H1 (cell line): ENCODE results near the gene SKP1. TPM values are rescaled to one million over a fixed set of nuclear protein-coding genes. Genes with fewer than 3 reads are reported as not detected.

Experiments used
- BRCA1 ChIP-seq: IDR thresholded peaks from 2 replicates; pipeline ENCODE4 v1.6.1; 2012; ENCODE audit warnings: low read depth, low read length, improper control_type of control experiment
- CEBPB ChIP-seq: IDR thresholded peaks from 2 replicates; pipeline ENCODE4 v1.6.1; 2012; ENCODE audit warnings: low read depth, low read length
- CREB1 ChIP-seq: IDR thresholded peaks from 2 replicates; pipeline ENCODE4 v1.6.1; 2012; ENCODE audit warnings: inconsistent platforms
- PHF8 ChIP-seq: fragments of 200-600 bp; sonication (generic); conservative IDR thresholded peaks from 2 replicates; pipeline ENCODE4 v1.7.1; 2012; ENCODE audit warnings: low read depth, mild to moderate bottlenecking, inconsistent platforms, low read length, moderate library complexity
- RFX5 ChIP-seq: IDR thresholded peaks from 2 replicates; pipeline ENCODE4 v1.6.1; 2011; ENCODE audit warnings: low read depth, low read length, improper control_type of control experiment, borderline replicate concordance
- SIN3A ChIP-seq, 2 experiments: IDR thresholded peaks in 1 of 2; conservative IDR thresholded peaks in 1 of 2; 2 replicates each; pipeline ENCODE4 v1.6.1; 2011 to 2012; ENCODE audit warnings: low read length in 2 of 2, improper control_type of control experiment in 1 of 2, low read depth in 1 of 2, mild to moderate bottlenecking in 1 of 2
- SIX5 ChIP-seq: IDR thresholded peaks from 2 replicates; pipeline ENCODE4 v1.6.1; 2011; ENCODE audit warnings: mild to moderate bottlenecking, low read depth, low read length
- polyA plus RNA-seq, 7 experiments: library from polyadenylated mRNA; depleted of rRNA in 3 of 7; stranded (reverse) in 5 of 7; unstranded in 2 of 7; fragments of >200 nt in 5 of 7; fragments of 200-250 nt in 2 of 7; gene quantifications; 1 replicate in 5 of 7; 2 replicates in 1 of 7; 4 replicates in 1 of 7; pipeline versions ENCODE4 v1.2.1 to v1.2.3, GENCODE V29; 2011 to 2013; ENCODE audit warnings: missing spikeins in 2 of 7, mixed read lengths in 2 of 7
- total RNA-seq: library from RNA; stranded (reverse); fragmentation: NEBNext Ultra II Directional; extraction: Animal tissue kit (Norgen Biotek cat#: 25700); gene quantifications from 2 replicates; pipeline ENCODE4 v1.2.1, GENCODE V29; 2021
- TF ChIP-seq, protein P1 (sequence below): fragments of 300-600 bp; sonication (generic); IDR thresholded peaks from 2 replicates; pipeline ENCODE4 v1.7.1; 2012; ENCODE audit warnings: low read length, moderate library complexity, mild to moderate bottlenecking, inconsistent platforms; ENCODE audit not compliant: insufficient replicate concordance

The SKP1 gene
- total and polyA plus RNA-seq, 2 of the 8 experiments (the other 6 are each of a cell fraction or from before 2014, with no cell fraction given): 163 to 332 TPM

DNA sequence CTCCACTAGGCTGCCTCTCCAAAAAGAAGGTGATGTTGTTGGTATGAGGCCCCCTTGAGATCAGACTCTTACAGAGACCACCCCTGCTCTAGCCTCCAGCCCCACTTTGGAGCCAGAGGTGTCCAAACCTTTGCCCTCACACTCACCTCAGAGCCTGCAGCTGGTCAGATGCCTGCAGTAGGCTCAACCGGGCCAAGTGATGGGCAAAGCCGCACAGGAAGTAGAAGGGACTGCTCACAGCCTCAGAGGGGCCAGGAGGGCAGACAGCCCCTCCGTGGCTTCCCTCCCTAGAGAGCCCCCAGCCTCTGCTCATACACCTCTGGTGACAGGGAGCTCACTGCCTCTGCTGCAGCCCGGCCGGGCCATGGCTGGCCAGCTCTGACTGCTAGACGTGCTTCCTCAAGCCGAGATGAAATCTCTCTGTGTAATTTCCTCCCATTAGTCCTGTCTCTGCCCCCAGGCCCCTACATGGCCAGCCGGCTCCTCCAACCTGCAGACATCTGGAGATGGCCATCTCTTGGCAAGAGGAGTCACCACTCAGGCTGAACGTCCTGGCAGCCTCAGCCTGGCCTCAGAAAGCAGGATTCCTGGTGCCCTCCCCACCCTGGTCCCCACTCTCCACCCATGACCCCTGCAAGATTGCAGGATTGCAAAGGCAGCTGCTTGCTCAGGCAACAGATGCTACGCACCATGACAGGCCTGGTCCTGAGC is 69.6 kb downstream of the SKP1 start (continued):
- no peak for TF ChIP-seq SIN3A (conservative IDR thresholded peaks at IDR 0.05 in 1 of 2, IDR thresholded peaks at IDR 0.05 in 1 of 2; ENCODE audit: low read depth in 1 of 2, low read length in 2 of 2)
- no peak for TF ChIP-seq CEBPB
- TF ChIP-seq CREB1: no peak
- no peak for TF ChIP-seq SIX5
- TF ChIP-seq RFX5: no peak
- TF ChIP-seq, protein P1, sequence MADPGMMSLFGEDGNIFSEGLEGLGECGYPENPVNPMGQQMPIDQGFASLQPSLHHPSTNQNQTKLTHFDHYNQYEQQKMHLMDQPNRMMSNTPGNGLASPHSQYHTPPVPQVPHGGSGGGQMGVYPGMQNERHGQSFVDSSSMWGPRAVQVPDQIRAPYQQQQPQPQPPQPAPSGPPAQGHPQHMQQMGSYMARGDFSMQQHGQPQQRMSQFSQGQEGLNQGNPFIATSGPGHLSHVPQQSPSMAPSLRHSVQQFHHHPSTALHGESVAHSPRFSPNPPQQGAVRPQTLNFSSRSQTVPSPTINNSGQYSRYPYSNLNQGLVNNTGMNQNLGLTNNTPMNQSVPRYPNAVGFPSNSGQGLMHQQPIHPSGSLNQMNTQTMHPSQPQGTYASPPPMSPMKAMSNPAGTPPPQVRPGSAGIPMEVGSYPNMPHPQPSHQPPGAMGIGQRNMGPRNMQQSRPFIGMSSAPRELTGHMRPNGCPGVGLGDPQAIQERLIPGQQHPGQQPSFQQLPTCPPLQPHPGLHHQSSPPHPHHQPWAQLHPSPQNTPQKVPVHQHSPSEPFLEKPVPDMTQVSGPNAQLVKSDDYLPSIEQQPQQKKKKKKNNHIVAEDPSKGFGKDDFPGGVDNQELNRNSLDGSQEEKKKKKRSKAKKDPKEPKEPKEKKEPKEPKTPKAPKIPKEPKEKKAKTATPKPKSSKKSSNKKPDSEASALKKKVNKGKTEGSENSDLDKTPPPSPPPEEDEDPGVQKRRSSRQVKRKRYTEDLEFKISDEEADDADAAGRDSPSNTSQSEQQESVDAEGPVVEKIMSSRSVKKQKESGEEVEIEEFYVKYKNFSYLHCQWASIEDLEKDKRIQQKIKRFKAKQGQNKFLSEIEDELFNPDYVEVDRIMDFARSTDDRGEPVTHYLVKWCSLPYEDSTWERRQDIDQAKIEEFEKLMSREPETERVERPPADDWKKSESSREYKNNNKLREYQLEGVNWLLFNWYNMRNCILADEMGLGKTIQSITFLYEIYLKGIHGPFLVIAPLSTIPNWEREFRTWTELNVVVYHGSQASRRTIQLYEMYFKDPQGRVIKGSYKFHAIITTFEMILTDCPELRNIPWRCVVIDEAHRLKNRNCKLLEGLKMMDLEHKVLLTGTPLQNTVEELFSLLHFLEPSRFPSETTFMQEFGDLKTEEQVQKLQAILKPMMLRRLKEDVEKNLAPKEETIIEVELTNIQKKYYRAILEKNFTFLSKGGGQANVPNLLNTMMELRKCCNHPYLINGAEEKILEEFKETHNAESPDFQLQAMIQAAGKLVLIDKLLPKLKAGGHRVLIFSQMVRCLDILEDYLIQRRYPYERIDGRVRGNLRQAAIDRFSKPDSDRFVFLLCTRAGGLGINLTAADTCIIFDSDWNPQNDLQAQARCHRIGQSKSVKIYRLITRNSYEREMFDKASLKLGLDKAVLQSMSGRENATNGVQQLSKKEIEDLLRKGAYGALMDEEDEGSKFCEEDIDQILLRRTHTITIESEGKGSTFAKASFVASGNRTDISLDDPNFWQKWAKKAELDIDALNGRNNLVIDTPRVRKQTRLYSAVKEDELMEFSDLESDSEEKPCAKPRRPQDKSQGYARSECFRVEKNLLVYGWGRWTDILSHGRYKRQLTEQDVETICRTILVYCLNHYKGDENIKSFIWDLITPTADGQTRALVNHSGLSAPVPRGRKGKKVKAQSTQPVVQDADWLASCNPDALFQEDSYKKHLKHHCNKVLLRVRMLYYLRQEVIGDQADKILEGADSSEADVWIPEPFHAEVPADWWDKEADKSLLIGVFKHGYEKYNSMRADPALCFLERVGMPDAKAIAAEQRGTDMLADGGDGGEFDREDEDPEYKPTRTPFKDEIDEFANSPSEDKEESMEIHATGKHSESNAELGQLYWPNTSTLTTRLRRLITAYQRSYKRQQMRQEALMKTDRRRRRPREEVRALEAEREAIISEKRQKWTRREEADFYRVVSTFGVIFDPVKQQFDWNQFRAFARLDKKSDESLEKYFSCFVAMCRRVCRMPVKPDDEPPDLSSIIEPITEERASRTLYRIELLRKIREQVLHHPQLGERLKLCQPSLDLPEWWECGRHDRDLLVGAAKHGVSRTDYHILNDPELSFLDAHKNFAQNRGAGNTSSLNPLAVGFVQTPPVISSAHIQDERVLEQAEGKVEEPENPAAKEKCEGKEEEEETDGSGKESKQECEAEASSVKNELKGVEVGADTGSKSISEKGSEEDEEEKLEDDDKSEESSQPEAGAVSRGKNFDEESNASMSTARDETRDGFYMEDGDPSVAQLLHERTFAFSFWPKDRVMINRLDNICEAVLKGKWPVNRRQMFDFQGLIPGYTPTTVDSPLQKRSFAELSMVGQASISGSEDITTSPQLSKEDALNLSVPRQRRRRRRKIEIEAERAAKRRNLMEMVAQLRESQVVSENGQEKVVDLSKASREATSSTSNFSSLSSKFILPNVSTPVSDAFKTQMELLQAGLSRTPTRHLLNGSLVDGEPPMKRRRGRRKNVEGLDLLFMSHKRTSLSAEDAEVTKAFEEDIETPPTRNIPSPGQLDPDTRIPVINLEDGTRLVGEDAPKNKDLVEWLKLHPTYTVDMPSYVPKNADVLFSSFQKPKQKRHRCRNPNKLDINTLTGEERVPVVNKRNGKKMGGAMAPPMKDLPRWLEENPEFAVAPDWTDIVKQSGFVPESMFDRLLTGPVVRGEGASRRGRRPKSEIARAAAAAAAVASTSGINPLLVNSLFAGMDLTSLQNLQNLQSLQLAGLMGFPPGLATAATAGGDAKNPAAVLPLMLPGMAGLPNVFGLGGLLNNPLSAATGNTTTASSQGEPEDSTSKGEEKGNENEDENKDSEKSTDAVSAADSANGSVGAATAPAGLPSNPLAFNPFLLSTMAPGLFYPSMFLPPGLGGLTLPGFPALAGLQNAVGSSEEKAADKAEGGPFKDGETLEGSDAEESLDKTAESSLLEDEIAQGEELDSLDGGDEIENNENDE: no peak
- no peak for TF ChIP-seq BRCA1
- TF ChIP-seq PHF8: no peak
